Liver (tissue), 9 donors: ENCODE data around the gene RNF34. TPM values are rescaled to one million over a fixed set of nuclear protein-coding genes. Genes with fewer than 3 reads are reported as not detected.

Experiments used
- DNase-seq: peaks from one replicate; pipeline ENCODE4 v3.0.0-alpha.2; 2017; ENCODE audit warnings: low spot score
- H3K27ac ChIP-seq, 2 donors: one replicate each; pipeline ENCODE4 v1.7.0; 2013; ENCODE audit warnings: inconsistent platforms in 2 of 2, low read length in 2 of 2, control low read depth in 1 of 2, low read depth in 1 of 2, mild to moderate bottlenecking in 1 of 2
- H3K27me3 ChIP-seq, 4 donors: one replicate each; pipeline versions ENCODE4 v1.6.1 to v1.7.0; 2013; ENCODE audit warnings: low read length in 3 of 4, inconsistent platforms in 1 of 4, mild to moderate bottlenecking in 1 of 4, moderate library complexity in 1 of 4; ENCODE audit not compliant: control insufficient read depth in 4 of 4, insufficient read depth in 4 of 4
- H3K36me3 ChIP-seq, 4 donors: one replicate each; pipeline versions ENCODE4 v1.6.1 to v1.7.0; 2013; ENCODE audit warnings: low read length in 3 of 4, mild to moderate bottlenecking in 3 of 4, low read depth in 1 of 4, moderate library complexity in 1 of 4; ENCODE audit not compliant: control insufficient read depth in 4 of 4, insufficient read depth in 3 of 4
- H3K4me1 ChIP-seq, 4 donors: one replicate each; pipeline versions ENCODE4 v1.6.1 to v1.7.0; 2013; ENCODE audit warnings: low read length in 3 of 4, mild to moderate bottlenecking in 3 of 4, moderate library complexity in 1 of 4; ENCODE audit not compliant: control insufficient read depth in 4 of 4, insufficient read depth in 4 of 4
- H3K4me3 ChIP-seq, 3 donors: one replicate each; pipeline versions ENCODE4 v1.6.1 to v1.7.0; 2013; ENCODE audit warnings: low read length in 3 of 3, control low read depth in 1 of 3, low read depth in 1 of 3, mild to moderate bottlenecking in 1 of 3
- H3K9ac ChIP-seq, 2 donors: one replicate each; pipeline ENCODE4 v1.7.0; 2013; ENCODE audit warnings: low read length in 2 of 2, mild to moderate bottlenecking in 2 of 2, moderate library complexity in 2 of 2, control low read depth in 1 of 2, low read depth in 1 of 2
- H3K9me3 ChIP-seq, 4 donors: one replicate each; pipeline versions ENCODE4 v1.6.1 to v1.7.0; 2013; ENCODE audit warnings: low read length in 3 of 4; ENCODE audit not compliant: control insufficient read depth in 4 of 4
- ATF3 ChIP-seq: IDR thresholded peaks from 2 replicates; pipeline ENCODE4 v1.6.1; 2016; ENCODE audit warnings: antibody characterized with exemption
- EGR1 ChIP-seq, 2 donors: IDR thresholded peaks; 2 replicates each; pipeline ENCODE4 v1.6.1; 2016 to 2018; ENCODE audit warnings: antibody characterized with exemption in 2 of 2, low read depth in 2 of 2
- FOXA1 ChIP-seq: IDR thresholded peaks from 2 replicates; pipeline ENCODE4 v1.6.1; 2016; ENCODE audit warnings: antibody characterized with exemption
- FOXA2 ChIP-seq: IDR thresholded peaks from 2 replicates; pipeline ENCODE4 v1.6.1; 2016; ENCODE audit warnings: antibody characterized with exemption
- GABPA ChIP-seq, 2 donors: IDR thresholded peaks in 1 of 2; conservative IDR thresholded peaks in 1 of 2; 2 replicates each; pipeline ENCODE4 v1.6.1; 2016; ENCODE audit warnings: antibody characterized with exemption in 2 of 2, mild to moderate bottlenecking in 1 of 2, moderate library complexity in 1 of 2
- HNF4A ChIP-seq, 2 donors: conservative IDR thresholded peaks; 2 replicates each; pipeline ENCODE4 v1.6.1; 2016; ENCODE audit warnings: antibody characterized with exemption in 2 of 2, mild to moderate bottlenecking in 2 of 2
- HNF4G ChIP-seq: IDR thresholded peaks from 2 replicates; pipeline ENCODE4 v1.6.1; 2016; ENCODE audit warnings: antibody characterized with exemption
- JUND ChIP-seq, 2 donors: IDR thresholded peaks; 2 replicates each; pipeline ENCODE4 v1.6.1; 2016; ENCODE audit warnings: antibody characterized with exemption in 2 of 2
- NR2F2 ChIP-seq: IDR thresholded peaks from 2 replicates; pipeline ENCODE4 v1.6.1; 2016; ENCODE audit warnings: antibody characterized with exemption
- RAD21 ChIP-seq, 2 donors: IDR thresholded peaks; 2 replicates each; pipeline ENCODE4 v1.6.1; 2016; ENCODE audit warnings: antibody characterized with exemption in 2 of 2, mild to moderate bottlenecking in 2 of 2
- RXRA ChIP-seq, 2 donors: IDR thresholded peaks; 2 replicates each; pipeline ENCODE4 v1.6.1; 2017 to 2018; ENCODE audit warnings: antibody characterized with exemption in 2 of 2, mild to moderate bottlenecking in 1 of 2
- SP1 ChIP-seq: IDR thresholded peaks from 2 replicates; pipeline ENCODE4 v1.6.1; 2018; ENCODE audit warnings: antibody characterized with exemption, mild to moderate bottlenecking
- TAF1 ChIP-seq: conservative IDR thresholded peaks from 2 replicates; pipeline ENCODE4 v1.6.1; 2016; ENCODE audit warnings: antibody characterized with exemption, mild to moderate bottlenecking
- YY1 ChIP-seq: IDR thresholded peaks from 2 replicates; pipeline ENCODE4 v1.6.1; 2016; ENCODE audit warnings: antibody characterized with exemption, mild to moderate bottlenecking
- ZBTB33 ChIP-seq: IDR thresholded peaks from 2 replicates; pipeline ENCODE4 v1.6.1; 2016; ENCODE audit warnings: antibody characterized with exemption
- WGBS: extraction: QIAGEN DNeasy Blood & Tissue Kit; methylation state at CpG from one replicate; pipeline ENCODE4 v1.1.7; 2013; 5-methylcytosine and 5-hydroxymethylcytosine counted together
- polyA plus RNA-seq, 2 donors: library from polyadenylated mRNA; stranded (reverse) in 1 of 2; unstranded in 1 of 2; fragments of 200-250 nt in 1 of 2; fragments of >200 nt in 1 of 2; fragmentation: Nextera tagmentation in 1 of 2; extraction: Ambion mirVana in 1 of 2; gene quantifications; one replicate each; pipeline versions ENCODE4 v1.2.1 to v1.2.3, GENCODE V29; 2013 to 2015
- total RNA-seq, 2 donors: library from RNA; depleted of rRNA; stranded (reverse); fragments of >200 nt; gene quantifications; one replicate each; pipeline ENCODE4 v1.2.3, GENCODE V29; 2014
- TF ChIP-seq, protein P1 (sequence below): IDR thresholded peaks from 2 replicates; pipeline ENCODE4 v1.6.1; 2016; ENCODE audit warnings: antibody characterized with exemption
- TF ChIP-seq, protein P2 (sequence below): fragments of 150-350 bp; IDR thresholded peaks from 2 replicates; pipeline ENCODE4 v1.5.1; 2017; ENCODE audit warnings: improper control_type of control experiment, low read depth, low read length; ENCODE audit not compliant: missing input control
- TF ChIP-seq, protein P3 (sequence below): IDR thresholded peaks from 2 replicates; pipeline ENCODE4 v1.6.1; 2016; ENCODE audit warnings: antibody characterized with exemption, mild to moderate bottlenecking
- donor health status: healthy.
- donor health status: healthy.
- donor health status: healthy.
- donor health status: healthy.
- donor health status: healthy.

Gene RNF34
- total and polyA plus RNA-seq, 4 donors: 9.5 to 27.7 (median 17.9) TPM

GRCh38 chr12:121448771-121449315 lies 48.9 kb downstream of the RNF34 start:
- Histone ChIP-seq H3K27me3 (no peaks in the 10 kb centered on the region), H3K4me3 (no peak overlapping the region), H3K9me3 (no peaks in the 10 kb centered on the region), H3K4me1 (peaks cover 0 to 7% (median 2%) of the 10 kb centered on the region in 4 donors), H3K36me3 (peaks cover 0 to 12% (median under 1%) of the 10 kb centered on the region in 4 donors), H3K9ac (no peak overlapping the region), H3K27ac (no peak overlapping the region)
- DNase-seq: no peak
- WGBS: 90% methylated on average over 16 of the region's 16 CpGs
- no peak for TF ChIP-seq ATF3
- no peak for TF ChIP-seq HNF4G
- TF ChIP-seq, protein P1, sequence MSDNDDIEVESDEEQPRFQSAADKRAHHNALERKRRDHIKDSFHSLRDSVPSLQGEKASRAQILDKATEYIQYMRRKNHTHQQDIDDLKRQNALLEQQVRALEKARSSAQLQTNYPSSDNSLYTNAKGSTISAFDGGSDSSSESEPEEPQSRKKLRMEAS: no peak
- no peak for TF ChIP-seq RAD21 (IDR thresholded peaks at IDR 0.05)
- TF ChIP-seq RXRA (IDR thresholded peaks at IDR 0.05): no peak
- TF ChIP-seq YY1: no peak

GRCh38 chr12:121451961-121452339 lies 52.0 kb downstream of the RNF34 start:
- H3K9me3 ChIP-seq: no peaks in the 10 kb centered on the region
- H3K4me3 ChIP-seq: no peak overlapping the region
- H3K9ac ChIP-seq: no peak overlapping the region
- peak overlapping the region in 1 of 2 donors; percentile 33 for H3K27ac ChIP-seq
- 56% methylated on average over 4 of the region's 4 CpGs for WGBS
- no peaks in the 10 kb centered on the region for H3K27me3 ChIP-seq
- H3K4me1 ChIP-seq: peaks cover 0 to 4% (median 2%) of the 10 kb centered on the region in 4 donors
- no peak for TF ChIP-seq FOXA1
- TF ChIP-seq EGR1 (IDR thresholded peaks at IDR 0.05; ENCODE audit: low read depth in 2 of 2): no peak
- no peak for TF ChIP-seq FOXA2
- TF ChIP-seq GABPA (IDR thresholded peaks at IDR 0.05 in 1 of 2, conservative IDR thresholded peaks at IDR 0.05 in 1 of 2): no peak
- no peak for TF ChIP-seq JUND (IDR thresholded peaks at IDR 0.05)
- no peak for TF ChIP-seq YY1
- TF ChIP-seq HNF4A (conservative IDR thresholded peaks at IDR 0.05): no peak
- TF ChIP-seq, protein P2, sequence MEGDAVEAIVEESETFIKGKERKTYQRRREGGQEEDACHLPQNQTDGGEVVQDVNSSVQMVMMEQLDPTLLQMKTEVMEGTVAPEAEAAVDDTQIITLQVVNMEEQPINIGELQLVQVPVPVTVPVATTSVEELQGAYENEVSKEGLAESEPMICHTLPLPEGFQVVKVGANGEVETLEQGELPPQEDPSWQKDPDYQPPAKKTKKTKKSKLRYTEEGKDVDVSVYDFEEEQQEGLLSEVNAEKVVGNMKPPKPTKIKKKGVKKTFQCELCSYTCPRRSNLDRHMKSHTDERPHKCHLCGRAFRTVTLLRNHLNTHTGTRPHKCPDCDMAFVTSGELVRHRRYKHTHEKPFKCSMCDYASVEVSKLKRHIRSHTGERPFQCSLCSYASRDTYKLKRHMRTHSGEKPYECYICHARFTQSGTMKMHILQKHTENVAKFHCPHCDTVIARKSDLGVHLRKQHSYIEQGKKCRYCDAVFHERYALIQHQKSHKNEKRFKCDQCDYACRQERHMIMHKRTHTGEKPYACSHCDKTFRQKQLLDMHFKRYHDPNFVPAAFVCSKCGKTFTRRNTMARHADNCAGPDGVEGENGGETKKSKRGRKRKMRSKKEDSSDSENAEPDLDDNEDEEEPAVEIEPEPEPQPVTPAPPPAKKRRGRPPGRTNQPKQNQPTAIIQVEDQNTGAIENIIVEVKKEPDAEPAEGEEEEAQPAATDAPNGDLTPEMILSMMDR: no peak
- TF ChIP-seq HNF4G: no peak
- TF ChIP-seq SP1: no peak
- TF ChIP-seq RXRA (IDR thresholded peaks at IDR 0.05): no peak
- TF ChIP-seq, protein P3, sequence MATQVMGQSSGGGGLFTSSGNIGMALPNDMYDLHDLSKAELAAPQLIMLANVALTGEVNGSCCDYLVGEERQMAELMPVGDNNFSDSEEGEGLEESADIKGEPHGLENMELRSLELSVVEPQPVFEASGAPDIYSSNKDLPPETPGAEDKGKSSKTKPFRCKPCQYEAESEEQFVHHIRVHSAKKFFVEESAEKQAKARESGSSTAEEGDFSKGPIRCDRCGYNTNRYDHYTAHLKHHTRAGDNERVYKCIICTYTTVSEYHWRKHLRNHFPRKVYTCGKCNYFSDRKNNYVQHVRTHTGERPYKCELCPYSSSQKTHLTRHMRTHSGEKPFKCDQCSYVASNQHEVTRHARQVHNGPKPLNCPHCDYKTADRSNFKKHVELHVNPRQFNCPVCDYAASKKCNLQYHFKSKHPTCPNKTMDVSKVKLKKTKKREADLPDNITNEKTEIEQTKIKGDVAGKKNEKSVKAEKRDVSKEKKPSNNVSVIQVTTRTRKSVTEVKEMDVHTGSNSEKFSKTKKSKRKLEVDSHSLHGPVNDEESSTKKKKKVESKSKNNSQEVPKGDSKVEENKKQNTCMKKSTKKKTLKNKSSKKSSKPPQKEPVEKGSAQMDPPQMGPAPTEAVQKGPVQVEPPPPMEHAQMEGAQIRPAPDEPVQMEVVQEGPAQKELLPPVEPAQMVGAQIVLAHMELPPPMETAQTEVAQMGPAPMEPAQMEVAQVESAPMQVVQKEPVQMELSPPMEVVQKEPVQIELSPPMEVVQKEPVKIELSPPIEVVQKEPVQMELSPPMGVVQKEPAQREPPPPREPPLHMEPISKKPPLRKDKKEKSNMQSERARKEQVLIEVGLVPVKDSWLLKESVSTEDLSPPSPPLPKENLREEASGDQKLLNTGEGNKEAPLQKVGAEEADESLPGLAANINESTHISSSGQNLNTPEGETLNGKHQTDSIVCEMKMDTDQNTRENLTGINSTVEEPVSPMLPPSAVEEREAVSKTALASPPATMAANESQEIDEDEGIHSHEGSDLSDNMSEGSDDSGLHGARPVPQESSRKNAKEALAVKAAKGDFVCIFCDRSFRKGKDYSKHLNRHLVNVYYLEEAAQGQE: no peak
- TF ChIP-seq NR2F2: no peak
- no peak for TF ChIP-seq ZBTB33
- TF ChIP-seq ATF3: no peak
- TF ChIP-seq RAD21 (IDR thresholded peaks at IDR 0.05): no peak
- no peak for TF ChIP-seq TAF1
- TF ChIP-seq, protein P1: no peak
- H3K36me3 ChIP-seq: peaks cover 0 to 3% (median 0%) of the 10 kb centered on the region in 4 donors
- DNase-seq: no peak
